Skin of body (tissue), 1 donor: ENCODE results near the gene SLITRK4. TPM values are rescaled to one million over a fixed set of nuclear protein-coding genes. Genes with fewer than 3 reads are reported as not detected.

Source experiments
- total RNA-seq: library from RNA; depleted of rRNA; stranded (reverse); fragments of >200 nt; gene quantifications from one replicate; pipeline ENCODE4 v1.2.3, GENCODE V29; 2014

Gene SLITRK4
- total RNA-seq, 1 donor from 2014 or later = 1.6 TPM

Other genes starting within 250 kb of the SLITRK4 start
- gene SPANXN3, start 118.6 kb downstream of the SLITRK4 start, total RNA-seq = not detected
- gene SPANXN2, start 84.7 kb upstream of the SLITRK4 start, total RNA-seq = not detected
- gene UBE2NL, start 248.0 kb upstream of the SLITRK4 start, total RNA-seq = not detected